HG02943 (cell line): ENCODE data around the gene SLC35B3.
"Not testable (repeated sequence)": the region's sequence is repeated elsewhere in the genome, so short reads cannot be mapped to it uniquely, and the experiment has no call there.

Source experiments
- ATAC-seq: cut with Tn5 transposase; IDR thresholded peaks from one replicate; pipeline ENCODE4 v1.9.1; 2021; ENCODE audit warnings: mild to moderate bottlenecking, low read depth, moderate library complexity; ENCODE audit not compliant: unreplicated experiment

SLC35B3 gene

GRCh38 chr6:8415913-8416312 lies 19.4 kb downstream of the SLC35B3 start:
- no peak for ATAC-seq

GRCh38 chr6:8415280-8415679 lies 20.1 kb downstream of the SLC35B3 start:
- ATAC-seq = no peak

- no peak for ATAC-seq
These were observed 20.5 kb downstream of the SLC35B3 start for GRCh38 chr6:8414844-8415243.

GRCh38 chr6:8405946-8406345 lies 29.4 kb downstream of the SLC35B3 start:
- not testable (repeated sequence) for ATAC-seq

GRCh38 chr6:8402546-8402945 lies 32.8 kb downstream of the SLC35B3 start:
- no peak for ATAC-seq

GRCh38 chr6:8400663-8401062 lies 34.7 kb downstream of the SLC35B3 start:
- no peak for ATAC-seq

- ATAC-seq = no peak
These were observed 42.8 kb downstream of the SLC35B3 start for GRCh38 chr6:8392569-8392968.

GRCh38 chr6:8391934-8392333 lies 43.4 kb downstream of the SLC35B3 start:
- ATAC-seq = no peak

- no peak for ATAC-seq
These were observed 46.1 kb downstream of the SLC35B3 start for GRCh38 chr6:8389036-8389818.

GRCh38 chr6:8387942-8388437 lies 47.4 kb downstream of the SLC35B3 start:
- no peak for ATAC-seq

- ATAC-seq = no peak
These were observed 51.8 kb downstream of the SLC35B3 start for GRCh38 chr6:8383584-8383983.

- no peak for ATAC-seq
These were observed 52.9 kb downstream of the SLC35B3 start for GRCh38 chr6:8382434-8382833.

GRCh38 chr6:8375916-8376315 lies 59.4 kb downstream of the SLC35B3 start:
- no peak for ATAC-seq
